Measurements from ENCODE around the gene KAZN.
A peak's percentile ranks its signal among the peaks of the same experiment; 100 is the strongest.

The KAZN gene

GRCh38 chr1:14925336-14926136 is 327.1 kb downstream of the KAZN start:
- no peak overlapping the region for H2BK15ac ChIP-seq (ENCODE audit: low read depth, poor library complexity, severe bottlenecking)
- no peak overlapping the region for H3K4ac ChIP-seq (ENCODE audit: low read depth in 1 of 2, low read length in 2 of 2)
- no peak overlapping the region for H2BK5ac ChIP-seq (ENCODE audit: low read depth, low read length, poor library complexity, severe bottlenecking)
- H2BK12ac ChIP-seq (ENCODE audit: low read length in 2 of 2) = peak overlapping the region in 1 of 2 experiments; percentile 66
- H4K91ac ChIP-seq (ENCODE audit: low read length) = no peak overlapping the region
- peak overlapping the region; percentile 19 for H4K8ac ChIP-seq (ENCODE audit: low read length)
- no peaks in the 10 kb centered on the region for H3K27me3 ChIP-seq (ENCODE audit: control insufficient read depth in 1 of 2, insufficient read depth in 1 of 2, low read length in 2 of 2)
- H3K79me1 ChIP-seq (replicated peaks; ENCODE audit: low read length, poor library complexity, severe bottlenecking) = peaks cover 19% of the 10 kb centered on the region
- peak overlapping the region; percentile 88 to 93 for H3K18ac ChIP-seq (ENCODE audit: low read depth in 1 of 2, low read length in 2 of 2)
- no peak overlapping the region for H3K23ac ChIP-seq (ENCODE audit: low read length in 2 of 2)
- peaks cover 0 to 3% of the 10 kb centered on the region in 2 experiments for H3K36me3 ChIP-seq (ENCODE audit: control insufficient read depth in 1 of 2, insufficient read depth in 2 of 2, low read depth in 1 of 2, low read length in 2 of 2)
- H3K14ac ChIP-seq (ENCODE audit: low read length in 2 of 2) = peak overlapping the region in 1 of 2 experiments; percentile 35
- peak overlapping the region; percentile 77 for H3K9ac ChIP-seq (ENCODE audit: low read length)
- DNase-seq = peak; percentile 63
- H2AK5ac ChIP-seq (ENCODE audit: low read length, severe bottlenecking) = no peak overlapping the region
- H3K4me3 ChIP-seq (ENCODE audit: insufficient read depth in 1 of 2, low read depth in 1 of 2, low read length in 2 of 2) = peak overlapping the region; percentile 74 to 85
- peak overlapping the region; percentile 22 for H3K27ac ChIP-seq (ENCODE audit: low read length, poor library complexity, severe bottlenecking)
- 14% methylated on average over 8 of the region's 12 CpGs for WGBS
- H3K4me1 ChIP-seq (ENCODE audit: control insufficient read depth, insufficient read depth, low read depth, low read length) = peaks cover 39% of the 10 kb centered on the region
- H3K4me2 ChIP-seq (ENCODE audit: low read length, poor library complexity, severe bottlenecking) = peak overlapping the region; percentile 91
- no peaks in the 10 kb centered on the region for H3K9me3 ChIP-seq (ENCODE audit: control insufficient read depth, low read length)
- H2BK120ac ChIP-seq (ENCODE audit: low read depth, low read length) = no peak overlapping the region
- H2AFZ ChIP-seq (ENCODE audit: low read depth, low read length) = no peak overlapping the region

- Histone ChIP-seq H3K4me3 (ENCODE audit: insufficient read depth in 1 of 2, low read depth in 1 of 2, low read length in 2 of 2) (no peak overlapping the region), H3K79me1 (replicated peaks; ENCODE audit: low read length, poor library complexity, severe bottlenecking) (peaks cover 21% of the 10 kb centered on the region), H2BK5ac (ENCODE audit: low read depth, low read length, poor library complexity, severe bottlenecking) (no peak overlapping the region), H3K36me3 (ENCODE audit: control insufficient read depth in 1 of 2, insufficient read depth in 2 of 2, low read depth in 1 of 2, low read length in 2 of 2) (peaks cover 0 to 7% of the 10 kb centered on the region in 2 experiments), H3K27me3 (ENCODE audit: control insufficient read depth in 1 of 2, insufficient read depth in 1 of 2, low read length in 2 of 2) (no peaks in the 10 kb centered on the region), H3K14ac (ENCODE audit: low read length in 2 of 2) (no peak overlapping the region), H3K4me1 (ENCODE audit: control insufficient read depth, insufficient read depth, low read depth, low read length) (peaks cover 39% of the 10 kb centered on the region), H3K4me2 (ENCODE audit: low read length, poor library complexity, severe bottlenecking) (peak overlapping the region; percentile 17), H3K4ac (ENCODE audit: low read depth in 1 of 2, low read length in 2 of 2) (peak overlapping the region in 1 of 2 experiments; percentile 37), H4K91ac (ENCODE audit: low read length) (no peak overlapping the region), H2BK15ac (ENCODE audit: low read depth, poor library complexity, severe bottlenecking) (no peak overlapping the region), H2BK120ac (ENCODE audit: low read depth, low read length) (peak overlapping the region; percentile 0), H2AK5ac (ENCODE audit: low read length, severe bottlenecking) (no peak overlapping the region), H3K27ac (ENCODE audit: low read length, poor library complexity, severe bottlenecking) (peak overlapping the region; percentile 7), H3K18ac (ENCODE audit: low read depth in 1 of 2, low read length in 2 of 2) (peak overlapping the region in 1 of 2 experiments; percentile 88), H4K8ac (ENCODE audit: low read length) (peak overlapping the region; percentile 57), H2BK12ac (ENCODE audit: low read length in 2 of 2) (peak overlapping the region in 1 of 2 experiments; percentile 51), H3K9me3 (ENCODE audit: control insufficient read depth, low read length) (no peaks in the 10 kb centered on the region), H3K23ac (ENCODE audit: low read length in 2 of 2) (no peak overlapping the region), H3K9ac (ENCODE audit: low read length) (no peak overlapping the region), H2AFZ (ENCODE audit: low read depth, low read length) (no peak overlapping the region)
- DNase-seq = peak; percentile 92
- WGBS = 45% methylated on average over 3 of the region's 3 CpGs
Measured at GRCh38 chr1:14926229-14926628, 327.7 kb downstream of the KAZN start.

GRCh38 chr1:14926818-14927575 is 328.5 kb downstream of the KAZN start:
- Histone ChIP-seq H3K23ac (ENCODE audit: low read length in 2 of 2) (no peak overlapping the region), H3K79me1 (replicated peaks; ENCODE audit: low read length, poor library complexity, severe bottlenecking) (peaks cover 24% of the 10 kb centered on the region), H3K18ac (ENCODE audit: low read depth in 1 of 2, low read length in 2 of 2) (peak overlapping the region in 1 of 2 experiments; percentile 30), H2BK5ac (ENCODE audit: low read depth, low read length, poor library complexity, severe bottlenecking) (no peak overlapping the region), H3K4me3 (ENCODE audit: insufficient read depth in 1 of 2, low read depth in 1 of 2, low read length in 2 of 2) (no peak overlapping the region), H2BK12ac (ENCODE audit: low read length in 2 of 2) (peak overlapping the region in 1 of 2 experiments; percentile 2), H2BK15ac (ENCODE audit: low read depth, poor library complexity, severe bottlenecking) (no peak overlapping the region), H3K36me3 (ENCODE audit: control insufficient read depth in 1 of 2, insufficient read depth in 2 of 2, low read depth in 1 of 2, low read length in 2 of 2) (peaks cover 0 to 7% of the 10 kb centered on the region in 2 experiments), H3K27ac (ENCODE audit: low read length, poor library complexity, severe bottlenecking) (no peak overlapping the region), H2BK120ac (ENCODE audit: low read depth, low read length) (peak overlapping the region; percentile 0), H3K14ac (ENCODE audit: low read length in 2 of 2) (peak overlapping the region in 1 of 2 experiments; percentile 3), H2AFZ (ENCODE audit: low read depth, low read length) (no peak overlapping the region), H2AK5ac (ENCODE audit: low read length, severe bottlenecking) (peak overlapping the region; percentile 26), H4K91ac (ENCODE audit: low read length) (no peak overlapping the region), H3K9ac (ENCODE audit: low read length) (no peak overlapping the region), H3K4ac (ENCODE audit: low read depth in 1 of 2, low read length in 2 of 2) (no peak overlapping the region), H3K9me3 (ENCODE audit: control insufficient read depth, low read length) (no peaks in the 10 kb centered on the region), H3K4me1 (ENCODE audit: control insufficient read depth, insufficient read depth, low read depth, low read length) (peaks cover 37% of the 10 kb centered on the region), H3K4me2 (ENCODE audit: low read length, poor library complexity, severe bottlenecking) (no peak overlapping the region), H4K8ac (ENCODE audit: low read length) (no peak overlapping the region), H3K27me3 (ENCODE audit: control insufficient read depth in 1 of 2, insufficient read depth in 1 of 2, low read length in 2 of 2) (no peaks in the 10 kb centered on the region)
- WGBS = 94% methylated on average over 12 of the region's 12 CpGs
- DNase-seq = no peak

GRCh38 chr1:14928412-14928811 is 329.9 kb downstream of the KAZN start:
- H3K4me1 ChIP-seq (ENCODE audit: control insufficient read depth, insufficient read depth, low read depth, low read length) = peaks cover 33% of the 10 kb centered on the region
- no peaks in the 10 kb centered on the region for H3K27me3 ChIP-seq (ENCODE audit: control insufficient read depth in 1 of 2, insufficient read depth in 1 of 2, low read length in 2 of 2)
- no peak overlapping the region for H2AFZ ChIP-seq (ENCODE audit: low read depth, low read length)
- no peak overlapping the region for H2BK5ac ChIP-seq (ENCODE audit: low read depth, low read length, poor library complexity, severe bottlenecking)
- no peak overlapping the region for H3K9ac ChIP-seq (ENCODE audit: low read length)
- no peak overlapping the region for H3K27ac ChIP-seq (ENCODE audit: low read length, poor library complexity, severe bottlenecking)
- 64% methylated on average over 7 of the region's 7 CpGs for WGBS
- no peaks in the 10 kb centered on the region for H3K9me3 ChIP-seq (ENCODE audit: control insufficient read depth, low read length)
- H3K4ac ChIP-seq (ENCODE audit: low read depth in 1 of 2, low read length in 2 of 2) = peak overlapping the region in 1 of 2 experiments; percentile 8
- peak overlapping the region in 1 of 2 experiments; percentile 70 for H3K18ac ChIP-seq (ENCODE audit: low read depth in 1 of 2, low read length in 2 of 2)
- H2BK15ac ChIP-seq (ENCODE audit: low read depth, poor library complexity, severe bottlenecking) = no peak overlapping the region
- H4K91ac ChIP-seq (ENCODE audit: low read length) = peak overlapping the region; percentile 30
- peaks cover 32% of the 10 kb centered on the region for H3K79me1 ChIP-seq (replicated peaks; ENCODE audit: low read length, poor library complexity, severe bottlenecking)
- peak overlapping the region in 1 of 2 experiments; percentile 19 for H3K14ac ChIP-seq (ENCODE audit: low read length in 2 of 2)
- H3K4me3 ChIP-seq (ENCODE audit: insufficient read depth in 1 of 2, low read depth in 1 of 2, low read length in 2 of 2) = no peak overlapping the region
- peaks cover 0 to 7% of the 10 kb centered on the region in 2 experiments for H3K36me3 ChIP-seq (ENCODE audit: control insufficient read depth in 1 of 2, insufficient read depth in 2 of 2, low read depth in 1 of 2, low read length in 2 of 2)
- peak overlapping the region; percentile 5 for H4K8ac ChIP-seq (ENCODE audit: low read length)
- H2BK120ac ChIP-seq (ENCODE audit: low read depth, low read length) = no peak overlapping the region
- H3K23ac ChIP-seq (ENCODE audit: low read length in 2 of 2) = no peak overlapping the region
- peak; percentile 59 for DNase-seq
- no peak overlapping the region for H3K4me2 ChIP-seq (ENCODE audit: low read length, poor library complexity, severe bottlenecking)
- H2BK12ac ChIP-seq (ENCODE audit: low read length in 2 of 2) = peak overlapping the region in 1 of 2 experiments; percentile 66
- no peak overlapping the region for H2AK5ac ChIP-seq (ENCODE audit: low read length, severe bottlenecking)
